Vagina (tissue), 2 donors: ENCODE data around the gene MFN1. TPM values are rescaled to one million over a fixed set of nuclear protein-coding genes. Genes with fewer than 3 reads are reported as not detected.

Experiments
- DNase-seq, 2 donors: peaks; one replicate each; pipeline ENCODE4 v3.0.0-alpha.2; 2017; ENCODE audit errors: extremely low spot score in 2 of 2
- H3K27ac ChIP-seq: fragments of 200-600 bp; sonication (generic); one replicate; pipeline ENCODE4 v1.5.1; 2019
- H3K27me3 ChIP-seq: fragments of 200-600 bp; sonication (generic); one replicate; pipeline ENCODE4 v1.5.1; 2019
- H3K36me3 ChIP-seq, 2 donors: fragments of 200-600 bp; sonication (generic); one replicate each; pipeline ENCODE4 v1.5.1; 2017 to 2019
- H3K4me1 ChIP-seq: fragments of 200-600 bp; sonication (generic); one replicate; pipeline ENCODE4 v1.5.1; 2019
- H3K4me3 ChIP-seq, 2 donors: fragments of 200-600 bp; sonication (generic); 1 replicate in 1 of 2; 2 replicates in 1 of 2; pipeline ENCODE4 v1.5.1; 2016 to 2019
- H3K9me3 ChIP-seq: fragments of 200-600 bp; sonication (generic); one replicate; pipeline ENCODE4 v1.5.1; 2019
- POLR2A ChIP-seq, 2 donors: fragments of 450-650 bp; IDR thresholded peaks; one replicate each; pipeline ENCODE4 v1.6.1; 2017; ENCODE audit warnings: antibody characterized with exemption in 2 of 2, mild to moderate bottlenecking in 2 of 2, moderate library complexity in 2 of 2
- POLR2AphosphoS5 ChIP-seq, 2 donors: sonication (generic); formaldehyde crosslinking; IDR thresholded peaks; one replicate each; pipeline ENCODE4 v1.9.0; 2017; ENCODE audit warnings: antibody characterized with exemption in 2 of 2, mild to moderate bottlenecking in 2 of 2, low read depth in 1 of 2; ENCODE audit not compliant: insufficient read depth in 1 of 2
- intact Hi-C: fragments of 100-400 bp; cut with DNase I; formaldehyde crosslinking; loops from one replicate; pipeline ENCODE4 v1.15.1; 2023
- total RNA-seq: library from RNA; depleted of rRNA; stranded (reverse); fragments of >200 nt; gene quantifications from one replicate; pipeline ENCODE4 v1.2.3, GENCODE V29; 2016
- TF ChIP-seq, protein P1 (sequence below), 3 experiments: fragments of 450-650 bp in 2 of 3; fragments of 200-600 bp in 1 of 3; sonication (generic) in 1 of 3; IDR thresholded peaks; one replicate each; pipeline ENCODE4 v1.5.1; 2017 to 2019; ENCODE audit warnings: antibody characterized with exemption in 3 of 3, mild to moderate bottlenecking in 2 of 3, moderate library complexity in 2 of 3

The MFN1 gene
- 33.1 TPM for total RNA-seq

DNA sequence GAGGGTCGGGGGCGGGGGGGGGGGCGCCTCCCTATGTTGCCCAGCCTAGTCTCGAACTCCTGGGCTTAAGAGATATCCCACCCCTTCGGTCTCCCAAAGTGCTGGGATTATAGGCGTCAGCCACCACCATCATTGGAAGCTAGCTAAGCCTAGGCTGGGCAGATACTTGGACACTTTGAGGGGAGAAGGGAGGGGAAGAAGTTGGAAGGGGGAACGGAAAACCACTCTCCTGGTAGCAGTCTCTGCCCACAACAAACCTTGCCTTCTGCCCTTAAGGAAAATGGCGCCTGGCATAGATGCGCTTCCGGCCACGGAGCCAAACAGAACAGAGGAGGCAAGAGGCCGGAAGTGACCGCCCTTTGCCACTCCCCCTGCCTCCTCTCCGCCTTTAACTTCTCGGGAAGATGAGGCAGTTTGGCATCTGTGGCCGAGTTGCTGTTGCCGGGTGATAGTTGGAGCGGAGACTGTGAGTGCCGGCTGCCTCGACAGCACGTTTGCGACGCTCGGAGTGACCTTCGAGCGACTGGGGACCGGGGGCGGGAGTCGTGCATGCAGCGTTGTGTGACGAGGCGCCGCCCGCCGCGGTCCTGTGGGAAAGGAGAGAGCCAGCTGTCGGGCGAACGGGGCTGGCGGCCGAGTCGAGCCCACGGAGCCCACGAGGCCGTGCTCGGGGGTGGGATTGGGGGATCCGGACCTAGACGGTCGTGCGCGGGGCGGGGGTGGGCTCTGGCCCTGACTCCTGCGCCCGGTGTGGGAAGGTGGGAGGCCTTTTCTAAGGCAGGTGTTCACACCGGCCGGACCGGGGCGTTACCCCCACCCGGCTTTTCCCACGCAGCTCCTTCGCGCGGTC lies at the start of gene MFN1:
Gene MFN1, plus strand, starts transcription at position 365 of the 850 bp plus-strand sequence. CDS start 1,143 bp downstream, outside the sequence.
- intact Hi-C loops, result no loop called here
- peaks cover 0 to 19% of the 10 kb centered on the region in 2 donors for H3K36me3 ChIP-seq
- peaks cover 17% of the 10 kb centered on the region for H3K4me1 ChIP-seq
- peak within 1 kb of the TSS; percentile 92 to 95 for H3K4me3 ChIP-seq
- TF ChIP-seq, protein P1, sequence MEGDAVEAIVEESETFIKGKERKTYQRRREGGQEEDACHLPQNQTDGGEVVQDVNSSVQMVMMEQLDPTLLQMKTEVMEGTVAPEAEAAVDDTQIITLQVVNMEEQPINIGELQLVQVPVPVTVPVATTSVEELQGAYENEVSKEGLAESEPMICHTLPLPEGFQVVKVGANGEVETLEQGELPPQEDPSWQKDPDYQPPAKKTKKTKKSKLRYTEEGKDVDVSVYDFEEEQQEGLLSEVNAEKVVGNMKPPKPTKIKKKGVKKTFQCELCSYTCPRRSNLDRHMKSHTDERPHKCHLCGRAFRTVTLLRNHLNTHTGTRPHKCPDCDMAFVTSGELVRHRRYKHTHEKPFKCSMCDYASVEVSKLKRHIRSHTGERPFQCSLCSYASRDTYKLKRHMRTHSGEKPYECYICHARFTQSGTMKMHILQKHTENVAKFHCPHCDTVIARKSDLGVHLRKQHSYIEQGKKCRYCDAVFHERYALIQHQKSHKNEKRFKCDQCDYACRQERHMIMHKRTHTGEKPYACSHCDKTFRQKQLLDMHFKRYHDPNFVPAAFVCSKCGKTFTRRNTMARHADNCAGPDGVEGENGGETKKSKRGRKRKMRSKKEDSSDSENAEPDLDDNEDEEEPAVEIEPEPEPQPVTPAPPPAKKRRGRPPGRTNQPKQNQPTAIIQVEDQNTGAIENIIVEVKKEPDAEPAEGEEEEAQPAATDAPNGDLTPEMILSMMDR (IDR thresholded peaks at IDR 0.05), result no peak
- TF ChIP-seq POLR2A (IDR thresholded peaks at IDR 0.05), result peak in 1 of 2 donors; percentile 41
- TF ChIP-seq POLR2AphosphoS5 (IDR thresholded peaks at IDR 0.05; ENCODE audit: insufficient read depth in 1 of 2, low read depth in 1 of 2), result peak; percentile 89 to 92
- no peaks in the 10 kb centered on the region for H3K9me3 ChIP-seq
- H3K27me3 ChIP-seq, result no peaks in the 10 kb centered on the region
- peak within 1 kb of the TSS; percentile 87 for H3K27ac ChIP-seq
- peak in 1 of 2 donors; percentile 99 for DNase-seq

DNA sequence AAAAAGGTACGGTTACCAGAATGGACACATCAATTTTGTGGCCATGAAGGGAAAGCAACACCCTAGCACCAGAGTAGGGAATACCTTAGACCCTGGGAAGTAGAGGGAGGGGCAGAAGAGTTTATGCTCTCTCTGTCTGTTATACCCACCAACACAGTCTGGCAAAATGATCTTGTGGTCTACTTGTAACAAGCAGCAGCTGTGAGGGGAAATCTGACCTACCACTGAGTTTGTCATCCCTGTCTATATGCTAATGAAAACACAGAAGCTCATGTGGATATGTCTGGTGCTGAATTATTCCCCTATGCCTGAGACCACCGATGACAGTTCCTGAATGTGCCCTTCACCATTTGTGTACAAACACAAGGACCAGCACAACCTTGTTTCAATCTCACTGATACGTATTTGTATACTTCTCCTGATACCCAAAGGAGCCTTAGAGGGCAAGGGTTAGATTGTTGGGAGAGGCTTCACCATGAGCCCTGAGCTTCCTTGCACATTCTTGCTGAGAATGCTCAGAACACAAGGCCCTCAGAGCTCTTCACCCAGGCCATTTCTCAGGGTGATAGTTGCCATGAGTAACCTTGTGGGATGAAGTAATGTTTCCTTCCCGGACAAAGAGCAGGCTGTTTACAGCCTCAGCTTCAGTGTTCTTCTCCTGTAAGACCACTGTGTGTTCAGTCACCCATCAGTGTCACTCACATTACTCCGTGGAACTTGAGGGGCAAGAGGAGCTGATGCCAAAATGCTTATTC lies 49.4 kb upstream of the MFN1 start:
- H3K36me3 ChIP-seq, result no peaks in the 10 kb centered on the region
- no peaks in the 10 kb centered on the region for H3K4me1 ChIP-seq
- intact Hi-C loops, result no loop called here
- no peak overlapping the region for H3K27ac ChIP-seq
- no peak overlapping the region for H3K4me3 ChIP-seq
- no peaks in the 10 kb centered on the region for H3K27me3 ChIP-seq
- DNase-seq, result no peak
- no peaks in the 10 kb centered on the region for H3K9me3 ChIP-seq
- TF ChIP-seq POLR2AphosphoS5 (IDR thresholded peaks at IDR 0.05; ENCODE audit: insufficient read depth in 1 of 2, low read depth in 1 of 2) (no peak), POLR2A (IDR thresholded peaks at IDR 0.05) (no peak)
- TF ChIP-seq, protein P1 (IDR thresholded peaks at IDR 0.05), result no peak

DNA sequence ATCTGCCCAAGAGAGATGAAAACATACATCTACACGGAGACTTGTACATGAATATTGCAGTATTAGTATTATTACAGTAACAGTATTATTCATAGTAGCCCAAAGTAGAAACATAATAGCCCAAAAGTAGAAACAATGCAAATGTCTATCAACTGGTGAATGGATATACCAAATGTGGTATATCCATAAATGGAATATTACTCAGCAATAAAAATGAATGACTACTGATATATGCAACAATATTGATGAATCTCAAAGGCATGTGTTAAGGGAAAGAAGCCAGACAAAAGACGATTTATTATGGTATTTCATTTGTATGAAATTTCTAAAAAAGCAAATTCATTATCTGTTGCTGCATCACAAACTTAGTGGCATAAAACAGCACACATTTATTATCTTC lies 48.2 kb upstream of the MFN1 start:
- Histone ChIP-seq H3K36me3 (no peaks in the 10 kb centered on the region), H3K27me3 (no peaks in the 10 kb centered on the region), H3K4me3 (no peak overlapping the region), H3K4me1 (no peaks in the 10 kb centered on the region), H3K9me3 (no peaks in the 10 kb centered on the region), H3K27ac (no peak overlapping the region)
- DNase-seq, result no peak
- intact Hi-C loops, result no loop called here
- TF ChIP-seq POLR2AphosphoS5 (IDR thresholded peaks at IDR 0.05; ENCODE audit: insufficient read depth in 1 of 2, low read depth in 1 of 2) (no peak), POLR2A (IDR thresholded peaks at IDR 0.05) (no peak)
- TF ChIP-seq, protein P1 (IDR thresholded peaks at IDR 0.05), result no peak

DNA sequence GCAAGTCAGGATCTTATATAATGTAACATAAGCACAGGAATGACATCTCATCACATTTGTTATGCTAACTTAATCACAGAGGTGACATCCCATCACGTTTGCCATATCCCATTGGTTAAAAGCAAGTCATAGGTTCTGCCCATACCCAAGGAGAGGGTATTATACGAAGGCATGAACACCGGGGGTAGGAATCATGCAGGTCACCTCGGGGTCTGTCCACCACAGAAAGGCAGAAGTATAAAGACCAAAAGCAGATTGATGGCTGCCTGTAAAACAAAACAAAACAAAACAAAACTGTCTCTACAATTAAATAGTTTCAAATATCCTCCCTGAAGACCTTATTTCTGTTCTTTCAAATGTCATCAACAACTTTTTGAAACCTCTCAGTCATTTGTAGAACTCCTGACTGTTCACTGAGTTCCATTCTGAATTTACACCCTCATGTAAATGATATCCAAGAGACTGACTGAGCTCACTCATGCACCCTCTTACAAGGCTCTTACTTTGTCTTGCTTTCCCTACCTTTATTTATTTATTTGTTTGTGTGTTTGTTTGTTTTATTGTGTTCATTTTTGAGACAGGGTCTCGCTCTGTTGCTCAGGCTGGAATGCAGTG lies 47.4 kb upstream of the MFN1 start:
- Histone ChIP-seq H3K4me3 (no peak overlapping the region), H3K4me1 (no peaks in the 10 kb centered on the region), H3K36me3 (no peaks in the 10 kb centered on the region), H3K27me3 (no peaks in the 10 kb centered on the region), H3K9me3 (no peaks in the 10 kb centered on the region), H3K27ac (no peak overlapping the region)
- TF ChIP-seq, protein P1 (IDR thresholded peaks at IDR 0.05), result no peak
- TF ChIP-seq POLR2AphosphoS5 (IDR thresholded peaks at IDR 0.05; ENCODE audit: insufficient read depth in 1 of 2, low read depth in 1 of 2) (no peak), POLR2A (IDR thresholded peaks at IDR 0.05) (no peak)
- DNase-seq, result no peak
- intact Hi-C loops, result no loop called here
